ENCODE results near the gene ANO7. TPM values are rescaled to one million over a fixed set of nuclear protein-coding genes. Genes with fewer than 3 reads are reported as not detected.

The ANO7 gene
- total RNA-seq, 1 experiment from 2014 or later, result 6.9 TPM

DNA sequence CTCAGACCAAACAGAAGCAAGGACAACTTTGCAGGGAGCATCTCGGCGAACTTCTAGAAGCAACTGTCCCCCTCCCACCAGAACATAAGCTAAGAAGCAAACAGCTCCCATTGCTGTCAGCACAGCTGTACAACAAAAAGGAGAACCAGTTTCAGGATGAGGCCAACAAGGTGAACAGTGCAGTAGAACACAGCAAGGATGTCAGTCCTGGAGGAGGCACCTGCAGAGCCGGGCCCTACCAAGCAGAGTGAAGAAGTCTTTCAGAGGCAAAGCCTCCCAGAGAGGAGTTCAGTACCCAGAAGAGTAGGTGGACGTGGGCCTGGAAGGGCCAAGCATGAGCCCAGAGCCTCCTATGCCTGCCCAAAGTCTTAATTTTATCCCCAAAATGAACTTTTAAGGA, 40.2 kb upstream of the ANO7 start:
- ChIA-PET CTCF (no interaction called here), POLR2A (interaction anchor here (0.6 to 0.7 kb wide), 3 partner anchors 99 to 553 kb away, joined by 3 read pairs; no protein-coding TSS in a partner anchor)
- no peak for DNase-seq (ENCODE audit: low read depth, low spot score)

DNA sequence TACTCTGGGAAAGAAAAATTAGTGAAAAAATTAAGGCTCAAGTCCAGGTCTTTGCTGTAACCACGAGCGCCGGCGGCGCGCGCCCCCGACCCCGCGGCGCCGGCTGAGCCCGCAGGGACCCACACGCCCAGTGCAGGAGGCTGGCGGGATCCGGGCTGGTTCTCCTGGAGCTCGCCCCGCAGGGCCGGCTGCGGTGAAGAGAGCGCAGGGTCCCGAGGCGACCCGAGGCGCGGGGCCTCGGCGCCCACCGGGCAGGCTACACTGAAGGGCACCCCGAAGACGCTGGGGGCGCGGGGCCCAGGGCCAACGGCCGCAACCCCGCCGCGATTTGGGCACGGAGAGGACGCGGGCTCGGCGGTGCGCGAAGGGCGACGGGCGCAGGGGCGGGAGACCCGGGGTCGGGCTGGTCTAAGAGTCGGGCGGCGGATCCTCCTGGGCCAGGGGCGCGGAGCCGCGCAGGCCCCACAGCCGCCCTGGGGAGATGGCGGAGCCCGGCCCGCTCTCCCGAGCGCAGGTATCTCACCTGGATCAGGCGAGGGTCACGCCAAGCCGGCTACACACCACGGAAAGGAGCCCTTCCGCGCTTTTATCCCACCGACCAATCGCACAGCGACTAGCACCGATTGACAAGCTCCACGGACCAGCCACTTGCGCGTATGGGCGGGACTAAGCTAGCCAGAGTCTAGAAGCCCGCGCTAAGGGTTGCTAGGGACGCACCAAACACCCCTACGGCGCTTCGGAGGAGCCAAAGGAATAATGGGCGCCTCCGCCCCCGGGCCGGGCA, 39.4 kb upstream of the ANO7 start, which contains the start of gene PASK:
Gene PASK, minus strand, starts transcription at position 582 of the 784 bp plus-strand sequence. CDS start 6,440 bp downstream, outside the sequence.
- peak; percentile 80 for DNase-seq (ENCODE audit: low read depth, low spot score)
- BruUV-seq (replicated peaks), result no TSS peak
- Histone ChIP-seq H3K4me3 (ENCODE audit: low read depth in 2 of 2, low read length in 2 of 2) (peak within 1 kb of the TSS; percentile 64 to 90), H3K9me3 (ENCODE audit: control insufficient read depth, insufficient read depth, low read depth, low read length) (no peaks in the 10 kb centered on the region), H3K4me1 (ENCODE audit: control insufficient read depth, insufficient read depth, low read length) (peaks cover 16% of the 10 kb centered on the region), H3K27ac (ENCODE audit: low read length) (peak within 1 kb of the TSS; percentile 72), H3K36me3 (ENCODE audit: control insufficient read depth, insufficient read depth, low read length) (peaks cover 5% of the 10 kb centered on the region; the same call in 1 of the 2 replicates), H3K27me3 (ENCODE audit: control insufficient read depth, insufficient read depth, low read length) (no peaks in the 10 kb centered on the region)
- ChIA-PET POLR2A (interaction anchor here (0.6 to 1.3 kb wide), 4 partner anchors 14 to 552 kb away, joined by 3 to 4 read pairs (median 3); no protein-coding TSS in a partner anchor), CTCF (no interaction called here)
- TF ChIP-seq, protein P1, sequence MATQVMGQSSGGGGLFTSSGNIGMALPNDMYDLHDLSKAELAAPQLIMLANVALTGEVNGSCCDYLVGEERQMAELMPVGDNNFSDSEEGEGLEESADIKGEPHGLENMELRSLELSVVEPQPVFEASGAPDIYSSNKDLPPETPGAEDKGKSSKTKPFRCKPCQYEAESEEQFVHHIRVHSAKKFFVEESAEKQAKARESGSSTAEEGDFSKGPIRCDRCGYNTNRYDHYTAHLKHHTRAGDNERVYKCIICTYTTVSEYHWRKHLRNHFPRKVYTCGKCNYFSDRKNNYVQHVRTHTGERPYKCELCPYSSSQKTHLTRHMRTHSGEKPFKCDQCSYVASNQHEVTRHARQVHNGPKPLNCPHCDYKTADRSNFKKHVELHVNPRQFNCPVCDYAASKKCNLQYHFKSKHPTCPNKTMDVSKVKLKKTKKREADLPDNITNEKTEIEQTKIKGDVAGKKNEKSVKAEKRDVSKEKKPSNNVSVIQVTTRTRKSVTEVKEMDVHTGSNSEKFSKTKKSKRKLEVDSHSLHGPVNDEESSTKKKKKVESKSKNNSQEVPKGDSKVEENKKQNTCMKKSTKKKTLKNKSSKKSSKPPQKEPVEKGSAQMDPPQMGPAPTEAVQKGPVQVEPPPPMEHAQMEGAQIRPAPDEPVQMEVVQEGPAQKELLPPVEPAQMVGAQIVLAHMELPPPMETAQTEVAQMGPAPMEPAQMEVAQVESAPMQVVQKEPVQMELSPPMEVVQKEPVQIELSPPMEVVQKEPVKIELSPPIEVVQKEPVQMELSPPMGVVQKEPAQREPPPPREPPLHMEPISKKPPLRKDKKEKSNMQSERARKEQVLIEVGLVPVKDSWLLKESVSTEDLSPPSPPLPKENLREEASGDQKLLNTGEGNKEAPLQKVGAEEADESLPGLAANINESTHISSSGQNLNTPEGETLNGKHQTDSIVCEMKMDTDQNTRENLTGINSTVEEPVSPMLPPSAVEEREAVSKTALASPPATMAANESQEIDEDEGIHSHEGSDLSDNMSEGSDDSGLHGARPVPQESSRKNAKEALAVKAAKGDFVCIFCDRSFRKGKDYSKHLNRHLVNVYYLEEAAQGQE (IDR thresholded peaks at IDR 0.05; ENCODE audit: insufficient read depth in 1 of 2, low read depth in 2 of 2, low read length in 1 of 2), result no peak
- TF ChIP-seq SIN3A (IDR thresholded peaks at IDR 0.05; ENCODE audit: borderline replicate concordance, insufficient read depth, low read depth, low read length) (peak; percentile 99), POLR2AphosphoS5 (IDR thresholded peaks at IDR 0.05; ENCODE audit: low read depth, low read length) (no peak; the same call in 1 of the 2 replicates), TCF7L2 (IDR thresholded peaks at IDR 0.05; ENCODE audit: low read depth, low read length) (peak; percentile 98)
- TF ChIP-seq, protein P2, sequence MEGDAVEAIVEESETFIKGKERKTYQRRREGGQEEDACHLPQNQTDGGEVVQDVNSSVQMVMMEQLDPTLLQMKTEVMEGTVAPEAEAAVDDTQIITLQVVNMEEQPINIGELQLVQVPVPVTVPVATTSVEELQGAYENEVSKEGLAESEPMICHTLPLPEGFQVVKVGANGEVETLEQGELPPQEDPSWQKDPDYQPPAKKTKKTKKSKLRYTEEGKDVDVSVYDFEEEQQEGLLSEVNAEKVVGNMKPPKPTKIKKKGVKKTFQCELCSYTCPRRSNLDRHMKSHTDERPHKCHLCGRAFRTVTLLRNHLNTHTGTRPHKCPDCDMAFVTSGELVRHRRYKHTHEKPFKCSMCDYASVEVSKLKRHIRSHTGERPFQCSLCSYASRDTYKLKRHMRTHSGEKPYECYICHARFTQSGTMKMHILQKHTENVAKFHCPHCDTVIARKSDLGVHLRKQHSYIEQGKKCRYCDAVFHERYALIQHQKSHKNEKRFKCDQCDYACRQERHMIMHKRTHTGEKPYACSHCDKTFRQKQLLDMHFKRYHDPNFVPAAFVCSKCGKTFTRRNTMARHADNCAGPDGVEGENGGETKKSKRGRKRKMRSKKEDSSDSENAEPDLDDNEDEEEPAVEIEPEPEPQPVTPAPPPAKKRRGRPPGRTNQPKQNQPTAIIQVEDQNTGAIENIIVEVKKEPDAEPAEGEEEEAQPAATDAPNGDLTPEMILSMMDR (IDR thresholded peaks at IDR 0.05), result no peak
- intact Hi-C loops (cut with micrococcal nuclease; ENCODE audit: unreplicated experiment), result no loop called here
- in situ Hi-C loops (cut with HindIII; ENCODE audit: low pct_unique_long_range_greater_than_20kb, low sequenced_read_pairs), result no loop called here
- ATAC-seq, result peak; percentile 96

More for the DNA sequence above, 40.2 kb upstream of the ANO7 start:
- TF ChIP-seq, protein P1 (IDR thresholded peaks at IDR 0.05; ENCODE audit: insufficient read depth in 1 of 2, low read depth in 2 of 2, low read length in 1 of 2), result no peak
- TF ChIP-seq, protein P2 (IDR thresholded peaks at IDR 0.05), result no peak
- TF ChIP-seq SIN3A (IDR thresholded peaks at IDR 0.05; ENCODE audit: borderline replicate concordance, insufficient read depth, low read depth, low read length), result no peak
- no peak for TF ChIP-seq TCF7L2 (IDR thresholded peaks at IDR 0.05; ENCODE audit: low read depth, low read length)
- TF ChIP-seq POLR2AphosphoS5 (IDR thresholded peaks at IDR 0.05; ENCODE audit: low read depth, low read length), result no peak
- Histone ChIP-seq H3K9me3 (ENCODE audit: control insufficient read depth, insufficient read depth, low read depth, low read length) (no peaks in the 10 kb centered on the region), H3K27me3 (ENCODE audit: control insufficient read depth, insufficient read depth, low read length) (no peaks in the 10 kb centered on the region), H3K36me3 (ENCODE audit: control insufficient read depth, insufficient read depth, low read length) (peaks cover 4% of the 10 kb centered on the region; the same call in 1 of the 2 replicates), H3K27ac (ENCODE audit: low read length) (peak overlapping the region; percentile 72), H3K4me3 (ENCODE audit: low read depth in 2 of 2, low read length in 2 of 2) (peak overlapping the region; percentile 64 to 90), H3K4me1 (ENCODE audit: control insufficient read depth, insufficient read depth, low read length) (peaks cover 16% of the 10 kb centered on the region)
- intact Hi-C loops (cut with micrococcal nuclease; ENCODE audit: unreplicated experiment), result no loop called here
- in situ Hi-C loops (cut with HindIII; ENCODE audit: low pct_unique_long_range_greater_than_20kb, low sequenced_read_pairs), result no loop called here
- BruUV-seq (replicated peaks), result no TSS peak
- no peak for ATAC-seq
